ENCODE results near the gene RPTOR.

RPTOR gene

GRCh38 chr17:80950466-80951120 is 406.0 kb downstream of the RPTOR start:
- DNase-seq (ENCODE audit: low spot score): no peak

- DNase-seq (ENCODE audit: low spot score): no peak
Measured at GRCh38 chr17:80951121-80952090, 406.8 kb downstream of the RPTOR start.

GRCh38 chr17:80952291-80952690 is 407.7 kb downstream of the RPTOR start:
- no peak for DNase-seq (ENCODE audit: low spot score)

- DNase-seq (ENCODE audit: low spot score): no peak
Measured at GRCh38 chr17:80953471-80954315, 409.1 kb downstream of the RPTOR start.

- no peak for DNase-seq (ENCODE audit: low spot score)
Measured at GRCh38 chr17:80955078-80955477, 410.4 kb downstream of the RPTOR start.

GRCh38 chr17:80955671-80956280 is 411.1 kb downstream of the RPTOR start:
- DNase-seq (ENCODE audit: low spot score): no peak

GRCh38 chr17:80956321-80957190 is 411.9 kb downstream of the RPTOR start:
- no peak for DNase-seq (ENCODE audit: low spot score)

GRCh38 chr17:80957461-80957941 is 412.9 kb downstream of the RPTOR start:
- no peak for DNase-seq (ENCODE audit: low spot score)

GRCh38 chr17:80959330-80960036 is 414.8 kb downstream of the RPTOR start:
- peak; percentile 94 for DNase-seq (ENCODE audit: low spot score)

- no peak for DNase-seq (ENCODE audit: low spot score)
Measured at GRCh38 chr17:80960037-80960796, 415.6 kb downstream of the RPTOR start.

GRCh38 chr17:80960797-80961452 is 416.3 kb downstream of the RPTOR start:
- DNase-seq (ENCODE audit: low spot score): no peak

- DNase-seq (ENCODE audit: low spot score): no peak
Measured at GRCh38 chr17:80961541-80962330, 417.1 kb downstream of the RPTOR start.

- no peak for DNase-seq (ENCODE audit: low spot score)
Measured at GRCh38 chr17:80962356-80963329, 418.0 kb downstream of the RPTOR start.

GRCh38 chr17:80963812-80964543 is 419.3 kb downstream of the RPTOR start:
- DNase-seq (ENCODE audit: low spot score): no peak

- no peak for DNase-seq (ENCODE audit: low spot score)
Measured at GRCh38 chr17:80964544-80964856, 419.9 kb downstream of the RPTOR start.
